Measurements from ENCODE around the gene HSPG2.

DNA sequence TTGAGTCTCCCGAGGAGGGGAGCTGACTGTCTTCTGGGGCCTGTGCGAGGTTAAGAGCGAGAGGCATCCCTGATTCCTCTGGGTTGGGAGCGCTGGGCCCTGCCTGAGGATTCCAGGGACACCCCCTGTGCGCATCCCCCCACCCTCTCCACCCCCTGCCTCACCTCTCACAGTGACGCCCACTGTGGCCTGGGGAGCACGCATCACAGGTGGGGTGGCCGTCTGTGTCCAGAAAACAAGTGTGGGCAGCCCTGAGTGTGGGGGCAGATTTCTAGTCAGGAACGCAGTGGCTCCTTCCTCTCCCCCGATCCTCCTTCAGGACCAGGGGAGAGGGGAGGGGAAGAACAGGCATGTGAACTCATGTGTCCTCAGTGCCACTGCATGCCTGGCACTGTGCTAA lies 63.3 kb downstream of the HSPG2 start:
- TF ChIP-seq CTCF (conservative IDR thresholded peaks at IDR 0.05; ENCODE audit: low read depth, low read length) (no peak), EZH2 (IDR thresholded peaks at IDR 0.05; ENCODE audit: low read length, unreplicated experiment) (no peak), EZH2phosphoT487 (IDR thresholded peaks at IDR 0.05; ENCODE audit: borderline replicate concordance, low read length) (no peak)

Data from PC-3 (cell line).